Measurements from ENCODE around the gene HLA-DQA1.
A peak's percentile ranks its signal among the peaks of the same experiment; 100 is the strongest.

The HLA-DQA1 gene

GRCh38 chr6:32609731-32610640 is 27.2 kb upstream of the HLA-DQA1 start:
- no peak overlapping the region for H3K4me3 ChIP-seq (replicated peaks in 1 of 2; ENCODE audit: low read depth in 2 of 2, low read length in 2 of 2)
- TF ChIP-seq CTCF (IDR thresholded peaks at IDR 0.05; ENCODE audit: low read depth, low read length), result no peak

GRCh38 chr6:32610682-32611296 is 26.4 kb upstream of the HLA-DQA1 start:
- H3K4me3 ChIP-seq (replicated peaks in 1 of 2; ENCODE audit: low read depth in 2 of 2, low read length in 2 of 2), result no peak overlapping the region
- no peak for DNase-seq (ENCODE audit: low read depth in 2 of 2)
- no peak for TF ChIP-seq CTCF (IDR thresholded peaks at IDR 0.05; ENCODE audit: low read depth, low read length)

More at GRCh38 chr6:32609731-32610640, 27.2 kb upstream of the HLA-DQA1 start:
- DNase-seq (ENCODE audit: low read depth in 2 of 2), result peak; percentile 94 to 96

- no peak overlapping the region for H3K4me3 ChIP-seq (replicated peaks in 1 of 2; ENCODE audit: low read depth in 2 of 2, low read length in 2 of 2)
- no peak for TF ChIP-seq CTCF (IDR thresholded peaks at IDR 0.05; ENCODE audit: low read depth, low read length)
- DNase-seq (ENCODE audit: low read depth in 2 of 2), result no peak
Observed at GRCh38 chr6:32613475-32613874, 23.7 kb upstream of the HLA-DQA1 start.

GRCh38 chr6:32614366-32615081 is 22.7 kb upstream of the HLA-DQA1 start:
- no peak overlapping the region for H3K4me3 ChIP-seq (replicated peaks in 1 of 2; ENCODE audit: low read depth in 2 of 2, low read length in 2 of 2)

GRCh38 chr6:32615885-32616532 is 21.2 kb upstream of the HLA-DQA1 start:
- DNase-seq (ENCODE audit: low read depth in 2 of 2), result no peak
- H3K4me3 ChIP-seq (replicated peaks in 1 of 2; ENCODE audit: low read depth in 2 of 2, low read length in 2 of 2), result no peak overlapping the region
- no peak for TF ChIP-seq CTCF (IDR thresholded peaks at IDR 0.05; ENCODE audit: low read depth, low read length)

More at GRCh38 chr6:32614366-32615081, 22.7 kb upstream of the HLA-DQA1 start:
- TF ChIP-seq CTCF (IDR thresholded peaks at IDR 0.05; ENCODE audit: low read depth, low read length), result no peak
- no peak for DNase-seq (ENCODE audit: low read depth in 2 of 2)

- DNase-seq (ENCODE audit: low read depth in 2 of 2), result no peak
- no peak overlapping the region for H3K4me3 ChIP-seq (replicated peaks in 1 of 2; ENCODE audit: low read depth in 2 of 2, low read length in 2 of 2)
- no peak for TF ChIP-seq CTCF (IDR thresholded peaks at IDR 0.05; ENCODE audit: low read depth, low read length)
Observed at GRCh38 chr6:32617751-32618150, 19.5 kb upstream of the HLA-DQA1 start.
